AG20443 (cell line): ENCODE measurements around the gene SHF.
"Not testable (repeated sequence)": the region's sequence is repeated elsewhere in the genome, so short reads cannot be mapped to it uniquely, and the experiment has no call there.

Source experiments
- DNase-seq: peaks from one replicate; pipeline ENCODE4 v3.0.0; 2012; ENCODE audit warnings: low spot score, mixed read lengths

The SHF gene

DNA sequence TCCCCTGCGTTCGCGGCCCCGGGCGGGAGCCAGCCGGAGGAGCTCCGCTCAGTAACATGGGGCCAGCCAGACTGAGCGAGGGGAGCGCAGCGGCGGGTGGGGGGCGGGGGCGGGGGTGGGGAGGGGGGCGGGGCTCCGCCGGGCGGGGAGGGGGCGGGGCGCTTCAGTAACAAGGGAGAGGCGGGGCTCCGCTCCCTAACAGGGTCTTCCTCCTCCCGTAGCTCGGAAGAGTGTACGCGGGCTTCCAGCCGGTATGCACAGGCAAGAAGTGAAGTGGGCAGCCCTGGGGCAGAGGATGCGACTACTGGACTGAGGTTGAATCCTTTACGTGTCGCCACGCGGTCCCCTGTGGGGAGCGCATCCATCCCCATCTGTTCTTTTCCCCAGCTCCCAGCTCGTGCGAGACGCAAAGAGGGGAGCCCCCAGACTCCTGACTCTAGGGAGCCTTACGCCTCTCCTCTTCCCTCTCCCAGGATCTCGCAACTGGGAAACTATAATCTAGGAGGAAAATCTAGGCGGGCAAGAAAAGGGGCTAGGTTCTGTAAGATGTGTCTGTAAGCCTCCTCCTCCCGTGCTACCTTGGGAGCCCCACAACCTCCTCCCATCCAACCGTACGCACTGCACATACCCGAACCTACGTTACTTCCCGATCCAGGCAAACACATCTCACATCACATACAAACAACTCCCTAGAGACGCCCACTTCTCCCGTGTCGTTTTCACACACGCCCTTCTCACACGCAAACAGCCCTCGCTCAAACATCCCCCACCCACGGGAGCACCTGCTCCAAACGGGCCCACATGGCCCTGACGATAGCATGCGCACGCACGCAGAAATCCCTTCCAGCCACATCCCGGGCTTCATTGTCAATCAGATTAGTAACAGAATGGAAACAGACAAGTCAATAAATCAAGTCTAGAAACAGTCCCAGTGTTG, at the start of gene SHF:
Gene SHF (minus strand): TSS at position 73 of the 937 bp plus-strand sequence. CDS start 15 bp downstream, at position 58.
- DNase-seq: peak; percentile 69

GRCh38 chr15:45236806-45237205, 49.0 kb upstream of the SHF start:
- DNase-seq: not testable (repeated sequence)

- no peak for DNase-seq
These were observed 46.9 kb upstream of the SHF start for GRCh38 chr15:45234562-45235235.

DNA sequence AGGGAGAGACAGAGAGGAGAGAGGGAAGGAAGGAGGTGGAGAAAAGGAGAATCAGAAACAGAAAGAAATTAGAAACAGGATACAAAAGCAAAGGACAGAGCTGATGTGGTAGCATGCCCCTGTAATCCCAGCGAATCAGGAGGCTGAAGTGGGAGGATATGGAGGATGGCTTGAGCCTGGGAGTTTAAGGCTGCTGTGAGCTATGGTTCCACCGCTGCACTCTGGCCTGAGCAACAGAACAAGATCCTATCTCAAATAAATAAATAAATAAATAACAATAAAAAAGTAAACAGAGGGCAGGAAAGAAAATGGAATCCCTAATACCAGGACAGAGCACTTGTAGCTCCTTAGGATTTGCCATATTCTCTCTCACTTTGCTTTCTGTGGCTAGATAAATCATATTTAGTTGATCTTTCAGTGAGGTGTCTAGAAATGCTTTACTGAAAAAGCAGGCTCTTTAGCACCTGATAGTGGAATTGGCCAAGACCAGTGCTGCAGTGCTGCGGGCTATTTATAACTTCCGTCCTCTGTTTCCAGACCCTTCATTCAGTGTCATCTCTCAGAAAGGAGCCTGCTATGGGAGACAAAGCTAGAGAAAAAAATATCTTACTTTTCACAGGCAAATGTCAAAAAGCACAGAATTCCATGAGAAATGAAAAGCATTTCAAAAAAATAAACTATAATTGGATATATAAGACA, 44.2 kb upstream of the SHF start:
- DNase-seq: no peak

DNA sequence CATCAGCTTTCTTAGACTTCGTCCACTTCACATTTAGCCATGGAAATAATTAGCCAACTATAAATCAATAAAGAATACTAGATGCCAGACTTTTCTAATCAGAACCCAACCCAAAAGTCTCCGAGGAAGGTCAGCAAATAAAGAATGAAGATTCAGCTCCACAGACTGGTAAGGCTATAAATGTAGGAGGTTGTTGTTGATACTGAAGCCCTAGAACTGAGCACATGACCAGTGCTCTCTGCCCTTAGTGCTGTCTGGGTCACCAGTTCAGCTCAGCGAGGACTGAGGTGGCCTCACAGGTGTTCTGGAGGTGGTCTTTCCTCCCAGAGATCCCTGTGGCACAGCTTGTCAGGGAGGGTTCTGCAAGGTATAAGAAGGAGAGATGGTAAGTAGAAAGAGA, 43.4 kb upstream of the SHF start:
- no peak for DNase-seq

- no peak for DNase-seq
These were observed 42.6 kb upstream of the SHF start for GRCh38 chr15:45230245-45230965.

DNA sequence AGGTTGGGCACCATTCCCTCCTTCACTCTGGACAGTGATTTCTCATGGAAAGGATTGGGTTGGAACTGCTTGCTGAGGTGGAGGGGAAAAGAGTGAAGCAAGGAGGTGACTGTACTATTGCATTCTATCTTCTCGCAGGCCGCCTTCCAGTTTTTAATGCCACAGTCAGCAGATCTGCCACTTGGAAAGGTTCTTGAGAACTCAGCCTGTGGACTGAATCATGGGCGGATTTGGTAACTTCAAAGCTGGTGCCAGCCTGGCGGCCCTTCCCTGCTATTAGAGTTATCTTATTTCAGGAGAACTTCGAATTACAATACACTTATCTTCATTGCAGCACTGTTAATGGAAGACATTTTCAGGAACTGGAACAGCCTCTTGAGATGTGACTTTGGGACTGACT, 41.2 kb upstream of the SHF start:
- DNase-seq: no peak

DNA sequence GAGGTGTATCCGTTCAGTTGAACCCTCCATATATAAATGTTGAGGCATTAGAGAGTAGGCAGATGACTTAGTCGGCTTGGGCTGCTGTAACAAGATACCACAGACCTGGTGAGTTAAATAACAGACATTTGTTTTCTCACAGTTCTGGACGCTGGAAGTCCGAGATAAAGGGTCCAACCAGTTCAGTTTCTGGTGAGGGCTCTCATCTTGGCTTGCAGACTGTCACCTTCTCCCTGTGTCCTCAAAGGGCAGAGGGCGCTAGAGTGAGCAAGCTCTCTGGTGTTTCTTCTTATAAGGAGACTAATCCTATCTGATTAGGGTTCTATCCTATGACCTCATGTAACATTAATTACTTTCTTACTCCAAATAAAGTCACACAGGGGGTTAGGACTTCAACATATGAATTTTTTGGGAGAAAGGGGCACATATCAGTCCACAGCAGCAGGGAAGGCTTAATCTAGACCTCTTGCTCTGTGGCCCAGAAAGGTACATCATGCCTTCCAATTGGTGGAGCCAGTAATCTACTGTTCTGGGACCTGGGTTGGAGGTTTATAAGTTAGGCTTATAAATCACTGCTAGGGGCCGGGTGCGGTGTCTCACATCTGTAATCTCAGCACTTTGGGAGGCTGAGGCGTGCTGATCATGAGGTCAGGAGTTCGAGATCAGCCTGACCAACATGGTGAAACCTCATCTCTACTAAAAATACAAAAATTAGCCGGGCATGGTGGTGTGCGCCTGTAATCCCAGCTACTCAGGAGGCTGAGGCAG, 37.9 kb upstream of the SHF start:
- no peak for DNase-seq

GRCh38 chr15:45224621-45225217, 37.0 kb upstream of the SHF start:
- no peak for DNase-seq

DNA sequence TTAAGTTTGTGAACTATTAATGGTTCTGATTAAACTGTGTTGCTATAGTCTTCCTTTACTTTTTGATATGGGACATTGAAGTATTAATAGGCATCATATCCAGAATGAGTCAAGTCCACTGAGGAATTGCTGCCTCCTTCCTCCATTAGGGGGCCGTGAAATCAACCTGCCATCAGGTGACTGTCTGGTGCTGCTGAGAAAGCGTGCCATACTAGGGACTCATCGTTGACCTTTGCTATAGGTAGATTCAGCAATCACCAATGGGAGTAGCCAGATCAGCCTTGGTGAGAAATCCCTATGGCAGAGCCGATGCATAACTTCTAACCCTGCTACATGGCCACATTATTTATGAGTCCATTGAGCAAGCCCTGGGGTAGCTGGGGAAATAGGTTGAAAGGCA, 34.2 kb upstream of the SHF start:
- no peak for DNase-seq

GRCh38 chr15:45221053-45221599, 33.4 kb upstream of the SHF start:
- no peak for DNase-seq

GRCh38 chr15:45212493-45212892, 24.7 kb upstream of the SHF start:
- DNase-seq: no peak

- peak; percentile 73 for DNase-seq
These were observed 17.4 kb upstream of the SHF start for GRCh38 chr15:45205192-45205591.

- no peak for DNase-seq
These were observed 15.4 kb upstream of the SHF start for GRCh38 chr15:45203182-45203581.

DNA sequence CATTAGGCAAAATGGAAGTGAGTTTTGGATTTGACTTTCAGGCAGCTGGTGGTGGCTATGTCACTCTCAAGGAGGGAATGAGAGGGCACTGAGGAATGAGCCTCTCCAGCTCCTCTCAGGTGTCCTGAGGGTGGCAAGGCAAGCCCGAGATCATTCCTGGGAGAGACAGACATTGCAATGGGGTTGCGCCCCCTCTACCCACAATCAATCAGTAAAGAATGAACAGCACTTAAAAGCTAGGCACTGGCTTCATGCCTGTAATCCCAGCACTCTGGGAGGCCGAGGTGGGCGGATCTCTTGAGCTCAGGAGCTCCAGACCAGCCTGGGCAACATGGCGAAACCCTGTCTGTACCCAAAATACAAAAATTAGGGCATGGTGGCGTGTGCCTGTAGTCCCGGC, 14.1 kb upstream of the SHF start:
- no peak for DNase-seq

GRCh38 chr15:45201557-45201859, 13.7 kb upstream of the SHF start:
- DNase-seq: no peak

DNA sequence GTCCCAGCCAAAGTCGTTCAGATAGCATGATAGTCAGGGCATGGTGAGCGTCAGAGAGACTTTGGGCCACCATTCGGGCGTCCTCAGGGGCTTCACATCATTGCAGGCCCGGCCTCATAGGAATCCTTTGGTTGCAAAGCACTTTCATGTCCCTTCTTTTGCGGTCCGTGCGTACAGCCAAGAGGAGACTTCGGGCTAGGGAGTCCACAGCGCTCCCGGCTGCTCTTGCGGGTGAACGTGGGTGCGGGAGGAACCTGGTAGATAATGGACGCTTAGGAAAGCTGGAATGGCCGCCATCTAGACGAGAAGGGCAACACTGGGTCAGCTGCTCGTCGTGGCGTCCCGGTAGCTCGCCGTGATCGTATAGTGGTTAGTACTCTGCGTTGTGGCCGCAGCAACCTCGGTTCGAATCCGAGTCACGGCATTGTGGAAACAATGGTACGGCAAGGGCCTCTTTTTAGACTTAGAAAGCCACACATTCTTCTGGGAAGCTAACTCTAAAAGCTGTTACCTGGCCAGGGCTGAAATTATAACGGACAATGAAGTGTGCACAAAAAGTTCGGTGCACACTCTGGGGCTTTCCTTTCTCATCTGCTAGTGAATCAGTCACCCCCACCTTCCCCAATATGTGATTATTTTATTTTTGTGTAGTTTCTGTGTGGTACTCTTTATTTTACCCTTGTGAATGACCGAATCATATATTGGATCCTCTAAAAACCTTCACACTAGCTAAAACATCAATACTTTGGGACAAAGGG, 13.2 kb upstream of the SHF start:
- DNase-seq: peak; percentile 66

DNA sequence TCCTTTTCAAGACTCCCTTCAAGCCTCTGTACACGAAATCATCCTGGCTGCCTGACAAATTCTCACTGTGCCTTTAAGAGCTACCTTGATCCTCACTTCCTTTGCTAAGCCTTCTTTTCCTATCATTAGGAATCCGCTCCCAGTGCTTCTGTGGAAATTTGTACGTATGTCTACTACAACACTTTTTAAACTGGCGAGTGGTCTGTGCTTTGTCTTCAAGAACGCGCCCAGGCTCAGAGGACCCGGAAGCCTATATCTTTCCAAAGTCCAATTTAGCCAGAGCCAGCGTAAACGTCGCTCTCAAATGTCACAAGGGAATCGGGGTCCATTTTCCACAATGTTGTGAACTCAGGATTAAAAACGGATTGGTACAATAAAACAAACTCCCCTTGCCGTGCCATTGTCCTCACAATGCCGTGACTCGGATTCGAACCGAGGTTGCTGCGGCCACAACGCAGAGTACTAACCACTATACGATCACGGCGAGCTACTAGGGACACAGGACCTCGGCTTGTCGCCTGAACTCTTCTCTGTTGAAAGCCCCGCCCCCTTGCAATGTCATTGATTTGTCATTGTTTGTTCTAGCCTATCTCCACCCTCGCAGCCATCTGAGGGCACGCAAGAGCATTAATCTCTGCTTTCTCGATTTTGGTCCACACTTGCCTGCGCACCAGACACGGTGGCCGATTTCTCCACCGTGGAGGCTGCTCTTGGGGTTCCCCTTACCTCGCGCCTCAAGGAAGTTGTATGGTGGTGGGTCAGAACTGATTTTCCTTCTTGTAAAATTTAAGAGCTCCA, 12.4 kb upstream of the SHF start:
- DNase-seq: peak; percentile 82

- no peak for DNase-seq
These were observed 11.5 kb upstream of the SHF start for GRCh38 chr15:45199136-45199810.
